HepG2 (cell line): ENCODE data around the gene SV2A.

ENCODE experiments used
- ATF2 ChIP-seq: sonication (generic); formaldehyde crosslinking; IDR thresholded peaks from 2 replicates; pipeline ENCODE4 v1.4.0; 2020; ENCODE audit warnings: missing genetic modification reagents
- CTCF ChIP-seq: sonication (generic); formaldehyde crosslinking; IDR thresholded peaks from 2 replicates; pipeline ENCODE4 v1.5.0; 2020; ENCODE audit warnings: mild to moderate bottlenecking, missing genetic modification reagents, moderate library complexity
- FOSL2 ChIP-seq: sonication (generic); formaldehyde crosslinking; IDR thresholded peaks from 2 replicates; pipeline ENCODE4 v1.4.0; 2020; ENCODE audit warnings: missing genetic modification reagents
- GABPB1 ChIP-seq: IDR thresholded peaks from 2 replicates; pipeline ENCODE4 v1.6.1; 2016; ENCODE audit warnings: mild to moderate bottlenecking, missing genetic modification reagents, moderate library complexity, missing compliant biosample characterization
- NFYB ChIP-seq: sonication (generic); formaldehyde crosslinking; IDR thresholded peaks from 2 replicates; pipeline ENCODE4 v1.4.0; 2020; ENCODE audit warnings: missing genetic modification reagents
- POLR2AphosphoS5 ChIP-seq: IDR thresholded peaks from 2 replicates; pipeline ENCODE4 v1.6.1; 2012; ENCODE audit warnings: low read depth, low read length
- ZBTB33 ChIP-seq: sonication (generic); formaldehyde crosslinking; IDR thresholded peaks from 2 replicates; pipeline ENCODE4 v1.4.0; 2020; ENCODE audit warnings: missing genetic modification reagents
- TF ChIP-seq, protein P1 (sequence below): sonication (generic); formaldehyde crosslinking; conservative IDR thresholded peaks from 2 replicates; pipeline ENCODE4 v1.4.0; 2020; ENCODE audit warnings: missing genetic modification reagents

GRCh38 chr1:149925345-149925744 is 7.7 kb upstream of the SV2A start:
- TF ChIP-seq CTCF (CRISPR knock-in tag), result no peak
- no peak for TF ChIP-seq POLR2AphosphoS5
- no peak for TF ChIP-seq ZBTB33 (CRISPR knock-in tag)
- TF ChIP-seq GABPB1 (CRISPR knock-in tag), result no peak
- TF ChIP-seq NFYB (CRISPR knock-in tag), result no peak
- no peak for TF ChIP-seq FOSL2 (CRISPR knock-in tag)
- TF ChIP-seq, protein P1, sequence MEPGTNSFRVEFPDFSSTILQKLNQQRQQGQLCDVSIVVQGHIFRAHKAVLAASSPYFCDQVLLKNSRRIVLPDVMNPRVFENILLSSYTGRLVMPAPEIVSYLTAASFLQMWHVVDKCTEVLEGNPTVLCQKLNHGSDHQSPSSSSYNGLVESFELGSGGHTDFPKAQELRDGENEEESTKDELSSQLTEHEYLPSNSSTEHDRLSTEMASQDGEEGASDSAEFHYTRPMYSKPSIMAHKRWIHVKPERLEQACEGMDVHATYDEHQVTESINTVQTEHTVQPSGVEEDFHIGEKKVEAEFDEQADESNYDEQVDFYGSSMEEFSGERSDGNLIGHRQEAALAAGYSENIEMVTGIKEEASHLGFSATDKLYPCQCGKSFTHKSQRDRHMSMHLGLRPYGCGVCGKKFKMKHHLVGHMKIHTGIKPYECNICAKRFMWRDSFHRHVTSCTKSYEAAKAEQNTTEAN (CRISPR knock-in tag), result no peak
- TF ChIP-seq ATF2, result no peak
